Measurements from ENCODE around the gene LPCAT4.

Gene LPCAT4

DNA sequence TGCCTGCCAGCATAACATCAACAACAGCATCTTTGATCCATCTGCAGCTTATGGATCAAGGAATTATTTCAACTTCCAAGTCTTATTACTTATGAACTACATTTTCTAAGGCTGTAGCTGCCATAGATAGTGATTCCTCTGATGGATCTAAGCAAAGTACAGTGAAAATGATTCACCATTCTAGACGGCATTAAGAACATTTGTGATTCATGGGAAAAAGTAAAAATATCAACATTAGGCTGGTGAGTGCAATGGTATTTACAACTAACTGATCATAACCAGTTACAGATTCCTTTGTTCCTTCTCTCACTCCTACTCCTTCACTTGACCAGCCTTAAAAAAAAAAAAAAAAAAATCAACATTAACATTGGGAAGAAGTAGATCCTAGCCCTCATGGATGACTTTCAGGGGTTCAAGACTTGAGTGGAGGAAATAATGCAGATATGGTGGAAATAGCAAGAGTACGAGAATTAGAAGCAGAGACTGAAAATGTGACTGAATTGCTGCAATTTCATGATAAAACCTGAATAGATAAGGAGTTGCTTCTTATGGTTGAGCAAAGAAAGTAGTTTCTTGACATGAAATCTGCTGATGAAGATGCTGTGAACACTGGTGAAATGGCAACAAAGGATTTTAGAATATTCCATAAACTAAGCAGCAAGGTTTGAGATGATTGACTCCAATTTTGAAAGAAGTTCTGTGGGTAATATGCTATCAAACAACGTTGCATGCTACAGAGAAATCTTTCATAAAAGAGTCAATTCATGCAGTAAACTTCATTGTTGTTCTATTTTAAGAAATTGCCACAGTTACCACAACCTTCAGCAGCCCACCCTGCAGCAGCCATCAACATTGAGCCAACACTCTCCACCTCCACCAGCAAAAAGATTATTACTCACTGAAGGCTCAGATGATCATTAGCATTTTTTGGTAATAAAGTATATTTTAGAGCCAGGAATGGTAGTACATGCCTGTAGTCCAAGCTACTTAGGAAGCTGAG is 52.2 kb downstream of the LPCAT4 start:
- H3K4me3 ChIP-seq (ENCODE audit: low read depth, low read length), result no peak overlapping the region
- no peaks in the 10 kb centered on the region for H3K27me3 ChIP-seq (replicated peaks)
- DNase-seq, result no peak
- no peak overlapping the region for H3K27ac ChIP-seq
- in situ Hi-C loops (cut with HindIII; ENCODE audit: low pct_ligation_motif_present, low sequenced_read_pairs), result no loop called here
- no peaks in the 10 kb centered on the region for H3K36me3 ChIP-seq (replicated peaks)
- TF ChIP-seq, protein P1, sequence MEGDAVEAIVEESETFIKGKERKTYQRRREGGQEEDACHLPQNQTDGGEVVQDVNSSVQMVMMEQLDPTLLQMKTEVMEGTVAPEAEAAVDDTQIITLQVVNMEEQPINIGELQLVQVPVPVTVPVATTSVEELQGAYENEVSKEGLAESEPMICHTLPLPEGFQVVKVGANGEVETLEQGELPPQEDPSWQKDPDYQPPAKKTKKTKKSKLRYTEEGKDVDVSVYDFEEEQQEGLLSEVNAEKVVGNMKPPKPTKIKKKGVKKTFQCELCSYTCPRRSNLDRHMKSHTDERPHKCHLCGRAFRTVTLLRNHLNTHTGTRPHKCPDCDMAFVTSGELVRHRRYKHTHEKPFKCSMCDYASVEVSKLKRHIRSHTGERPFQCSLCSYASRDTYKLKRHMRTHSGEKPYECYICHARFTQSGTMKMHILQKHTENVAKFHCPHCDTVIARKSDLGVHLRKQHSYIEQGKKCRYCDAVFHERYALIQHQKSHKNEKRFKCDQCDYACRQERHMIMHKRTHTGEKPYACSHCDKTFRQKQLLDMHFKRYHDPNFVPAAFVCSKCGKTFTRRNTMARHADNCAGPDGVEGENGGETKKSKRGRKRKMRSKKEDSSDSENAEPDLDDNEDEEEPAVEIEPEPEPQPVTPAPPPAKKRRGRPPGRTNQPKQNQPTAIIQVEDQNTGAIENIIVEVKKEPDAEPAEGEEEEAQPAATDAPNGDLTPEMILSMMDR (IDR thresholded peaks at IDR 0.05; ENCODE audit: low read depth, low read length, missing control alignments), result no peak

- no peaks in the 10 kb centered on the region for H3K36me3 ChIP-seq (replicated peaks)
- TF ChIP-seq, protein P1 (IDR thresholded peaks at IDR 0.05; ENCODE audit: low read depth, low read length, missing control alignments), result no peak
- in situ Hi-C loops (cut with HindIII; ENCODE audit: low pct_ligation_motif_present, low sequenced_read_pairs), result no loop called here
Measured at GRCh38 chr15:34311563-34311962, 55.4 kb downstream of the LPCAT4 start.

More at GRCh38 chr15:34311563-34311962, 55.4 kb downstream of the LPCAT4 start:
- no peak overlapping the region for H3K4me3 ChIP-seq (ENCODE audit: low read depth, low read length)
- no peak for DNase-seq
- no peak overlapping the region for H3K27ac ChIP-seq
- H3K27me3 ChIP-seq (replicated peaks), result no peaks in the 10 kb centered on the region
